ENCODE results near the gene AP4S1.

The AP4S1 gene

GRCh38 chr14:31013841-31014240 lies 11.6 kb upstream of the AP4S1 start:
- Histone ChIP-seq H3K9me3 (no peaks in the 10 kb centered on the region), H3K4me1 (no peaks in the 10 kb centered on the region), H3K4me3 (ENCODE audit: low read depth, low read length) (no peak overlapping the region), H3K36me3 (peaks cover 4% of the 10 kb centered on the region), H3K27me3 (no peaks in the 10 kb centered on the region)
- no peak for TF ChIP-seq CTCF (IDR thresholded peaks at IDR 0.05; ENCODE audit: low read depth, low read length)
- DNase-seq = no peak

GRCh38 chr14:31018057-31018645 lies 7.3 kb upstream of the AP4S1 start:
- DNase-seq = no peak
- Histone ChIP-seq H3K36me3 (peaks cover 18% of the 10 kb centered on the region), H3K27me3 (no peaks in the 10 kb centered on the region), H3K4me3 (ENCODE audit: low read depth, low read length) (no peak overlapping the region), H3K4me1 (no peaks in the 10 kb centered on the region), H3K9me3 (no peaks in the 10 kb centered on the region)
- no peak for TF ChIP-seq CTCF (IDR thresholded peaks at IDR 0.05; ENCODE audit: low read depth, low read length)

- H3K36me3 ChIP-seq = peaks cover 22% of the 10 kb centered on the region
- H3K4me3 ChIP-seq (ENCODE audit: low read depth, low read length) = no peak overlapping the region
- TF ChIP-seq CTCF (IDR thresholded peaks at IDR 0.05; ENCODE audit: low read depth, low read length) = no peak
- H3K9me3 ChIP-seq = no peaks in the 10 kb centered on the region
- DNase-seq = no peak
- H3K27me3 ChIP-seq = no peaks in the 10 kb centered on the region
- H3K4me1 ChIP-seq = no peaks in the 10 kb centered on the region
Measured at GRCh38 chr14:31020834-31021575, 4.4 kb upstream of the AP4S1 start.

- TF ChIP-seq CTCF (IDR thresholded peaks at IDR 0.05; ENCODE audit: low read depth, low read length) = no peak
- Histone ChIP-seq H3K27me3 (no peaks in the 10 kb centered on the region), H3K4me3 (ENCODE audit: low read depth, low read length) (no peak overlapping the region), H3K9me3 (no peaks in the 10 kb centered on the region), H3K4me1 (no peaks in the 10 kb centered on the region), H3K36me3 (peaks cover 22% of the 10 kb centered on the region)
- DNase-seq = no peak
Measured at GRCh38 chr14:31021576-31021949, 3.9 kb upstream of the AP4S1 start.

GRCh38 chr14:31022386-31022785 lies 3.1 kb upstream of the AP4S1 start:
- no peaks in the 10 kb centered on the region for H3K27me3 ChIP-seq
- H3K4me3 ChIP-seq (ENCODE audit: low read depth, low read length) = no peak overlapping the region
- no peak for DNase-seq
- TF ChIP-seq CTCF (IDR thresholded peaks at IDR 0.05; ENCODE audit: low read depth, low read length) = no peak
- no peaks in the 10 kb centered on the region for H3K4me1 ChIP-seq
- H3K36me3 ChIP-seq = peaks cover 22% of the 10 kb centered on the region
- no peaks in the 10 kb centered on the region for H3K9me3 ChIP-seq

- H3K4me3 ChIP-seq (ENCODE audit: low read depth, low read length) = peak overlapping the region; percentile 81
- peaks cover 22% of the 10 kb centered on the region for H3K36me3 ChIP-seq
- no peaks in the 10 kb centered on the region for H3K27me3 ChIP-seq
- no peak for DNase-seq
- TF ChIP-seq CTCF (IDR thresholded peaks at IDR 0.05; ENCODE audit: low read depth, low read length) = no peak
- H3K4me1 ChIP-seq = no peaks in the 10 kb centered on the region
- H3K9me3 ChIP-seq = no peaks in the 10 kb centered on the region
Measured at GRCh38 chr14:31024010-31024480, 1.4 kb upstream of the AP4S1 start.
